22Rv1 (cell line): Measurements from ENCODE around the gene SYVN1.

Experiments
- ZFX ChIP-seq: fragments of 450-650 bp; IDR thresholded peaks from 2 replicates; pipeline ENCODE4 v1.6.1; 2017; ENCODE audit warnings: antibody characterized with exemption, borderline replicate concordance
- TF ChIP-seq, protein P1 (sequence below): fragments of 450-650 bp; IDR thresholded peaks from 2 replicates; pipeline ENCODE4 v1.5.1; 2017; ENCODE audit warnings: mild to moderate bottlenecking

DNA sequence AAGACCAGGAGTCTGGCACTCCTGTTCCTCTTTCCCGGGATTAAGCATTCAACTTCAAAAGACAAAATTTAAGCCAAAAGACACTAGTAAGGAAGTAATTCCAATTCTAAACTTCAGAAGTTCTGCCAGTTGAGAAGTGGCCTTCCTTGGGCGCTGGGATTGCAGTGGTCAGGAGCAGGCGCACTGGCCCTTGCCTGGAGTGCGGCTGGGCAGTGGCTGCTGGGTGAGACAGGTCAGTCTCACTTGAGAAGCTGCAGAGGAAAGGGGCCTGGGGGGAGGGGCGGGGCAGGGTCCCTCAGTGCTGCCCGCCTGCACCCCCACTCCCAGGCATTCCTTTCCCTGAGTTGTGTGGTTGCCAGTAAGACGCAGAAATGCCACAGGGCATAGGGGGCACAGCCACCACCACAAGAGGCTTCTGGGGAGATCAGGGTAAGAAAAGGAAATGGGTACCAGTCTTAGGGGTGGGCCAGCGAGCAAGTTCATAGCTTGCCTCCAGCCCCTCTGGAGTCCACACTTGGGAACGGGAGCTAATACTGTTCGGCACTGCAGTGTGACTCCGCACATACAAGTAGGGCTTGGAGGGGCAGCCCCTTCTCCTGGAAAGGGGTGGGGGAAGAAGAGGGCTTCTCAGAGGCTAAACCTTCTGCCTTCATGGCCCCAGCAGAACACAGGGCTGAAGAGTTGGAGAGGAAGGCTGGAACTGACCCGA, 6.7 kb downstream of the SYVN1 start:
- TF ChIP-seq, protein P1, sequence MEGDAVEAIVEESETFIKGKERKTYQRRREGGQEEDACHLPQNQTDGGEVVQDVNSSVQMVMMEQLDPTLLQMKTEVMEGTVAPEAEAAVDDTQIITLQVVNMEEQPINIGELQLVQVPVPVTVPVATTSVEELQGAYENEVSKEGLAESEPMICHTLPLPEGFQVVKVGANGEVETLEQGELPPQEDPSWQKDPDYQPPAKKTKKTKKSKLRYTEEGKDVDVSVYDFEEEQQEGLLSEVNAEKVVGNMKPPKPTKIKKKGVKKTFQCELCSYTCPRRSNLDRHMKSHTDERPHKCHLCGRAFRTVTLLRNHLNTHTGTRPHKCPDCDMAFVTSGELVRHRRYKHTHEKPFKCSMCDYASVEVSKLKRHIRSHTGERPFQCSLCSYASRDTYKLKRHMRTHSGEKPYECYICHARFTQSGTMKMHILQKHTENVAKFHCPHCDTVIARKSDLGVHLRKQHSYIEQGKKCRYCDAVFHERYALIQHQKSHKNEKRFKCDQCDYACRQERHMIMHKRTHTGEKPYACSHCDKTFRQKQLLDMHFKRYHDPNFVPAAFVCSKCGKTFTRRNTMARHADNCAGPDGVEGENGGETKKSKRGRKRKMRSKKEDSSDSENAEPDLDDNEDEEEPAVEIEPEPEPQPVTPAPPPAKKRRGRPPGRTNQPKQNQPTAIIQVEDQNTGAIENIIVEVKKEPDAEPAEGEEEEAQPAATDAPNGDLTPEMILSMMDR = no peak
- TF ChIP-seq ZFX = no peak
